A549 (cell line): ENCODE data around the gene NLRP8.

Experiments used
- CTCF ChIP-seq: fragments of >200 bp; sonication (Bioruptor Twin); formaldehyde crosslinking; IDR thresholded peaks from 3 replicates; pipeline ENCODE4 v1.5.1; 2016
- EHMT2 ChIP-seq: fragments of 200-600 bp; sonication (generic); IDR thresholded peaks from 2 replicates; pipeline ENCODE4 v1.6.1; 2016; ENCODE audit warnings: antibody characterized with exemption, low read depth, mild to moderate bottlenecking, moderate library complexity
- EP300 ChIP-seq, 2 experiments: fragments of >200 bp; sonication (Bioruptor Twin); formaldehyde crosslinking; IDR thresholded peaks; 2 replicates in 1 of 2; 3 replicates in 1 of 2; pipeline ENCODE4 v1.6.1; 2016 to 2017
- ESRRA ChIP-seq: fragments of 150-350 bp; IDR thresholded peaks from 2 replicates; pipeline ENCODE4 v1.6.1; 2014; ENCODE audit warnings: mild to moderate bottlenecking, low read length, borderline replicate concordance
- FOSB ChIP-seq: fragments of 250-450 bp; sonication (Bioruptor Pico); IDR thresholded peaks from 2 replicates; pipeline ENCODE4 v1.5.0; 2020; ENCODE audit warnings: mild to moderate bottlenecking, moderate library complexity
- JUN ChIP-seq, 2 experiments: fragments of >200 bp; sonication (Bioruptor Twin); formaldehyde crosslinking; IDR thresholded peaks; 2 replicates in 1 of 2; 3 replicates in 1 of 2; pipeline ENCODE4 v1.6.1; 2016 to 2017
- MAX ChIP-seq: IDR thresholded peaks from 2 replicates; pipeline ENCODE4 v1.6.1; 2012
- MYC ChIP-seq: IDR thresholded peaks from 2 replicates; pipeline ENCODE4 v1.6.1; 2012; ENCODE audit warnings: mild to moderate bottlenecking, inconsistent platforms, low read length, improper control_type of control experiment, borderline replicate concordance
- PBX3 ChIP-seq: IDR thresholded peaks from 2 replicates; pipeline ENCODE4 v1.6.1; 2012
- POLR2A ChIP-seq: IDR thresholded peaks from 2 replicates; pipeline ENCODE4 v1.6.1; 2012; ENCODE audit warnings: mild to moderate bottlenecking, low read length
- RCOR1 ChIP-seq: fragments of 150-350 bp; IDR thresholded peaks from 2 replicates; pipeline ENCODE4 v1.6.1; 2014; ENCODE audit warnings: antibody characterized with exemption, low read length, low read depth

GRCh38 chr19:56026769-56027168 lies 79.1 kb downstream of the NLRP8 start:
- TF ChIP-seq CTCF, result no peak
- no peak for TF ChIP-seq EHMT2
- TF ChIP-seq MYC, result no peak
- TF ChIP-seq ESRRA, result no peak
- TF ChIP-seq EP300 (IDR thresholded peaks at IDR 0.05), result no peak
- no peak for TF ChIP-seq RCOR1
- TF ChIP-seq PBX3, result no peak
- TF ChIP-seq JUN (IDR thresholded peaks at IDR 0.05), result no peak
- no peak for TF ChIP-seq MAX
- TF ChIP-seq POLR2A, result no peak
- TF ChIP-seq FOSB (CRISPR knock-in tag), result no peak
